HCT116 (cell line): Measurements from ENCODE around the gene HSPG2. TPM values are rescaled to one million over a fixed set of nuclear protein-coding genes. Genes with fewer than 3 reads are reported as not detected.

Experiments
- ATAC-seq: fragments of 200-7000 bp; cut with Tn5 transposase; 2 replicates; pipeline ENCODE4 v1.9.1; 2020; ENCODE audit warnings: mild to moderate bottlenecking, moderate library complexity
- BruUV-seq: library from RNA; stranded (reverse); fragments of 400-500 nt; replicated peaks from 2 replicates; lab custom pipeline; 2021; lab: Mats Ljungman, UMichigan
- CTCF ChIA-PET: fragments of 300-600 bp; sonication (Branson Sonifier 250); formaldehyde crosslinking; loops from one replicate; lab custom pipeline; 2021; ENCODE audit warnings: antibody characterized with exemption; lab: Charles Lee
- POLR2A ChIA-PET: fragments of 300-600, 350-600 bp; sonication (Branson Sonifier 250); formaldehyde crosslinking; loops from one replicate; lab custom pipeline; 2021; ENCODE audit warnings: antibody characterized with exemption; lab: Charles Lee
- RAD21 ChIA-PET, 2 experiments: fragments of 300-600 bp; sonication (Branson Sonifier 250); formaldehyde crosslinking; loops; one replicate each; lab custom pipeline; 2023; ENCODE audit warnings: low total read pairs in 2 of 2; ENCODE audit not compliant: uncharacterized antibody in 2 of 2, unreplicated experiment in 2 of 2, low non-redundant PET in 1 of 2; lab: Charles Lee
- DNase-seq: peaks from one replicate; pipeline ENCODE4 v3.0.0-alpha.2; 2010; ENCODE audit warnings: low read depth, low spot score
- H2AFZ ChIP-seq: fragments of 200-600 bp; shearing (Covaris generic), sonication (generic); 2 replicates; pipeline ENCODE4 v1.6.1; 2017; ENCODE audit warnings: low read depth, mixed run types, mixed read lengths, antibody characterized with exemption, low read length; ENCODE audit not compliant: poor library complexity, severe bottlenecking
- H3K27ac ChIP-seq: 2 replicates; pipeline ENCODE4 v1.5.1; 2012; ENCODE audit warnings: low read depth, low read length
- H3K27me3 ChIP-seq: fragments of 200-600 bp; sonication (generic); 2 replicates; pipeline ENCODE4 v1.6.1; 2016; ENCODE audit warnings: mixed run types, low read length, mixed read lengths; ENCODE audit not compliant: insufficient read depth
- H3K36me3 ChIP-seq, 2 experiments: fragments of 200-500 bp in 1 of 2; fragments of 200-600 bp in 1 of 2; sonication (Bioruptor generic) in 1 of 2; sonication (generic) in 1 of 2; 2 replicates each; pipeline versions ENCODE4 v1.5.1 to v1.6.1; 2014 to 2016; ENCODE audit warnings: low read length in 2 of 2, inconsistent platforms in 1 of 2, mixed read lengths in 1 of 2, mixed run types in 1 of 2; ENCODE audit not compliant: insufficient read depth in 2 of 2, control insufficient read depth in 1 of 2
- H3K4me1 ChIP-seq, 2 experiments: fragments of 200-600 bp in 1 of 2; sonication (generic) in 1 of 2; 2 replicates each; pipeline versions ENCODE4 v1.5.1 to v1.6.1; 2012 to 2017; ENCODE audit warnings: low read length in 2 of 2, inconsistent platforms in 1 of 2, mild to moderate bottlenecking in 1 of 2, mixed read lengths in 1 of 2, mixed run types in 1 of 2, moderate library complexity in 1 of 2; ENCODE audit not compliant: insufficient read depth in 2 of 2, control insufficient read depth in 1 of 2
- H3K4me2 ChIP-seq: fragments of 200-600 bp; sonication (generic); 2 replicates; pipeline ENCODE4 v1.6.1; 2017; ENCODE audit warnings: mixed run types, low read length, mixed read lengths
- H3K4me3 ChIP-seq, 2 experiments: fragments of 200-600 bp in 1 of 2; sonication (generic) in 1 of 2; replicated peaks in 1 of 2; 2 replicates each; pipeline ENCODE4 v1.5.1; 2011 to 2016; ENCODE audit warnings: low read length in 2 of 2, control low read depth in 1 of 2, low read depth in 1 of 2, mild to moderate bottlenecking in 1 of 2, mixed read lengths in 1 of 2, mixed run types in 1 of 2
- H3K79me2 ChIP-seq: fragments of 200-600 bp; sonication (generic); 2 replicates; pipeline ENCODE4 v1.6.1; 2017; ENCODE audit warnings: mild to moderate bottlenecking, mixed run types, low read length, moderate library complexity, mixed read lengths; ENCODE audit not compliant: insufficient read depth
- H3K9ac ChIP-seq: fragments of 200-600 bp; sonication (generic); 2 replicates; pipeline ENCODE4 v1.6.1; 2016; ENCODE audit warnings: low read length, mixed read lengths
- H3K9me2 ChIP-seq: fragments of 200-600 bp; sonication (generic), shearing (Covaris generic); 2 replicates; pipeline ENCODE4 v1.6.1; 2017; ENCODE audit warnings: mixed run types, mild to moderate bottlenecking, moderate library complexity; ENCODE audit not compliant: insufficient read depth
- H3K9me3 ChIP-seq, 2 experiments: fragments of 200-500 bp in 1 of 2; fragments of 200-600 bp in 1 of 2; sonication (Bioruptor generic) in 1 of 2; sonication (generic) in 1 of 2; 2 replicates each; pipeline ENCODE4 v1.6.1; 2014 to 2017; ENCODE audit warnings: low read length in 2 of 2, mixed read lengths in 2 of 2, inconsistent platforms in 1 of 2, low read depth in 1 of 2, mild to moderate bottlenecking in 1 of 2, mixed run types in 1 of 2, moderate library complexity in 1 of 2; ENCODE audit not compliant: control insufficient read depth in 1 of 2, insufficient read depth in 1 of 2
- H4K20me1 ChIP-seq: fragments of 200-600 bp; sonication (generic), shearing (Covaris generic); 2 replicates; pipeline ENCODE4 v1.6.1; 2017; ENCODE audit warnings: mixed run types, mild to moderate bottlenecking, moderate library complexity; ENCODE audit not compliant: insufficient read depth
- ATF3 ChIP-seq: IDR thresholded peaks from 2 replicates; pipeline ENCODE4 v1.6.1; 2012
- CTCF ChIP-seq, 3 experiments: fragments of 200-600 bp in 1 of 3; sonication (generic) in 1 of 3; IDR thresholded peaks in 2 of 3; conservative IDR thresholded peaks in 1 of 3; 2 replicates each; pipeline ENCODE4 v1.5.1; 2012 to 2017; ENCODE audit warnings: low read depth in 2 of 3, low read length in 2 of 3, antibody characterized with exemption in 1 of 3, borderline replicate concordance in 1 of 3, control low read depth in 1 of 3, mild to moderate bottlenecking in 1 of 3, mixed read lengths in 1 of 3, mixed run types in 1 of 3, moderate library complexity in 1 of 3; ENCODE audit not compliant: insufficient read depth in 1 of 3
- EGR1 ChIP-seq: IDR thresholded peaks from 2 replicates; pipeline ENCODE4 v1.6.1; 2012; ENCODE audit warnings: low read depth
- ELF1 ChIP-seq: IDR thresholded peaks from 2 replicates; pipeline ENCODE4 v1.6.1; 2012; ENCODE audit warnings: low read depth, borderline replicate concordance
- EZH2 ChIP-seq: fragments of 200-600 bp; sonication (generic); IDR thresholded peaks from 2 replicates; pipeline ENCODE4 v1.6.1; 2017; ENCODE audit warnings: antibody characterized with exemption, mixed run types
- FOSL1 ChIP-seq: IDR thresholded peaks from 2 replicates; pipeline ENCODE4 v1.6.1; 2012; ENCODE audit warnings: low read depth
- JUND ChIP-seq: IDR thresholded peaks from 2 replicates; pipeline ENCODE4 v1.6.1; 2012
- POLR2A ChIP-seq: IDR thresholded peaks from 2 replicates; pipeline ENCODE4 v1.7.0; 2011; ENCODE audit warnings: borderline replicate concordance; ENCODE audit not compliant: insufficient read depth, insufficient read length; ENCODE audit errors: extremely low read depth
- RAD21 ChIP-seq: IDR thresholded peaks from 2 replicates; pipeline ENCODE4 v1.6.1; 2012; ENCODE audit warnings: low read depth, mild to moderate bottlenecking
- SIN3A ChIP-seq: IDR thresholded peaks from 2 replicates; pipeline ENCODE4 v1.6.1; 2012; ENCODE audit warnings: low read depth
- SRF ChIP-seq: IDR thresholded peaks from 2 replicates; pipeline ENCODE4 v1.6.1; 2012; ENCODE audit warnings: low read depth
- TCF7L2 ChIP-seq: IDR thresholded peaks from 2 replicates; pipeline ENCODE4 v1.7.0; 2011; ENCODE audit warnings: borderline replicate concordance, inconsistent platforms; ENCODE audit not compliant: insufficient read depth, insufficient read length; ENCODE audit errors: extremely low read depth
- ZFX ChIP-seq: fragments of 450-650 bp; IDR thresholded peaks from 2 replicates; pipeline ENCODE4 v1.6.1; 2017
- ZNF274 ChIP-seq: fragments of 200-500 bp; sonication (Bioruptor generic); IDR thresholded peaks from 2 replicates; pipeline ENCODE4 v1.6.1; 2014; ENCODE audit warnings: mild to moderate bottlenecking, low read depth, low read length, inconsistent platforms
- intact Hi-C: fragments of 100-400 bp; cut with micrococcal nuclease; formaldehyde crosslinking; loops from 2 replicates; pipeline ENCODE4 v1.10.0; 2022
- total RNA-seq: library from RNA; stranded (reverse); gene quantifications from one replicate; pipeline ENCODE4 v1.2.1, GENCODE V29; 2021; ENCODE audit not compliant: unreplicated experiment
- TF ChIP-seq, protein P1 (sequence below): IDR thresholded peaks from 2 replicates; pipeline ENCODE4 v1.6.1; 2011; ENCODE audit warnings: mild to moderate bottlenecking, low read length, moderate library complexity; ENCODE audit not compliant: insufficient replicate concordance; ENCODE audit errors: extremely low read depth

Gene HSPG2
- total RNA-seq, 1 experiment from 2014 or later = 55.7 TPM

GRCh38 chr1:21843208-21843607, 93.9 kb downstream of the HSPG2 start:
- POLR2A ChIA-PET = no interaction called here
- H3K9me2 ChIP-seq = no peaks in the 10 kb centered on the region
- H3K36me3 ChIP-seq = peaks cover 0 to 3% of the 10 kb centered on the region in 2 experiments; a peak in 1 of 4 replicates
- no peaks in the 10 kb centered on the region for H3K4me1 ChIP-seq
- ATAC-seq (no peak), DNase-seq (no peak)
- TF ChIP-seq RAD21 (no peak), EZH2 (no peak), POLR2A (no peak), ATF3 (no peak)
- H3K27ac ChIP-seq = no peak overlapping the region
- CTCF ChIA-PET = no interaction called here
- H3K9me3 ChIP-seq = no peaks in the 10 kb centered on the region
- H3K27me3 ChIP-seq = no peaks in the 10 kb centered on the region
- RAD21 ChIA-PET = no interaction called here
- BruUV-seq = no TSS peak
- no peak overlapping the region for H2AFZ ChIP-seq
- H4K20me1 ChIP-seq = no peaks in the 10 kb centered on the region
- no peak overlapping the region for H3K4me3 ChIP-seq
- intact Hi-C loops = no loop called here
- H3K79me2 ChIP-seq = no peaks in the 10 kb centered on the region
- no peak overlapping the region for H3K4me2 ChIP-seq
- no peak overlapping the region for H3K9ac ChIP-seq

DNA sequence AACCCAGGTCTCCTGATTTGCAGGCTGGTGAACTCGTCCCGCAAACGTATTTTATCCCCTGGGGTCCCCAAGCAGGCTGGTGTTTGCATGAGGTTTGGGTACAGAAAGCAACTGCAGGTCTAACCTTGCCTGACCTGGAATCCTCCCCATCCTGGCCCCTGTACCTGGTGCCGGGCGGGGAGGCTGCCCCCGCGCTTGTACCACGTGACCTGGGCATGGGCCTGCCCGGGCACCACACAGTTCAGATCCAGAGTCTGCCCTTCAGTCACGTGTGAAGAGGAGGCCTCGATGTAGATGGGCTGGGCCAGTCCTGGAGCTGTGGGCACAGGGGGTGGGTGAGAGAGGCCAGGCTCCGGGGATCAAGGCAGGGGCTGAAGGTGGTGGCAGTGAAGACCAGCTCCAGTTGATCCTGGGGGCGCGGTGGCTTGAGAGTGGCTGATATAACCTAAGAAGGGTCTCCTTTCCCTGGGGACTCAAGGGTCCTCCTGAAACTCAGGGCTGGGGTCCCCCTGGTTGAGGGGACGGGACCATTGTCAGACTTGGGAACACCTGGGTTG, 94.4 kb downstream of the HSPG2 start:
- BruUV-seq = no TSS peak
- ChIA-PET CTCF (no interaction called here), POLR2A (no interaction called here), RAD21 (no interaction called here)
- Histone ChIP-seq H3K9me3 (no peaks in the 10 kb centered on the region), H2AFZ (no peak overlapping the region), H3K27me3 (no peaks in the 10 kb centered on the region), H3K4me3 (no peak overlapping the region), H3K4me2 (no peak overlapping the region), H3K27ac (no peak overlapping the region), H3K4me1 (no peaks in the 10 kb centered on the region), H3K36me3 (peaks cover 0 to 3% of the 10 kb centered on the region in 2 experiments; a peak in 1 of 4 replicates), H3K9me2 (no peaks in the 10 kb centered on the region), H4K20me1 (no peaks in the 10 kb centered on the region), H3K9ac (no peak overlapping the region), H3K79me2 (no peaks in the 10 kb centered on the region)
- intact Hi-C loops = no loop called here
- ATAC-seq (no peak), DNase-seq (no peak)
- TF ChIP-seq SRF = no peak
- no peak for TF ChIP-seq EGR1
- TF ChIP-seq ZNF274 = no peak
- TF ChIP-seq CTCF (IDR thresholded peaks at IDR 0.05 in 2 of 3, conservative IDR thresholded peaks at IDR 0.05 in 1 of 3; ENCODE audit: borderline replicate concordance in 1 of 3, insufficient read depth in 1 of 3, low read depth in 2 of 3, low read length in 2 of 3) = no peak
- TF ChIP-seq SIN3A = no peak
- TF ChIP-seq JUND = no peak
- TF ChIP-seq ELF1 = no peak
- no peak for TF ChIP-seq FOSL1
- TF ChIP-seq ZFX = no peak
- TF ChIP-seq, protein P1, sequence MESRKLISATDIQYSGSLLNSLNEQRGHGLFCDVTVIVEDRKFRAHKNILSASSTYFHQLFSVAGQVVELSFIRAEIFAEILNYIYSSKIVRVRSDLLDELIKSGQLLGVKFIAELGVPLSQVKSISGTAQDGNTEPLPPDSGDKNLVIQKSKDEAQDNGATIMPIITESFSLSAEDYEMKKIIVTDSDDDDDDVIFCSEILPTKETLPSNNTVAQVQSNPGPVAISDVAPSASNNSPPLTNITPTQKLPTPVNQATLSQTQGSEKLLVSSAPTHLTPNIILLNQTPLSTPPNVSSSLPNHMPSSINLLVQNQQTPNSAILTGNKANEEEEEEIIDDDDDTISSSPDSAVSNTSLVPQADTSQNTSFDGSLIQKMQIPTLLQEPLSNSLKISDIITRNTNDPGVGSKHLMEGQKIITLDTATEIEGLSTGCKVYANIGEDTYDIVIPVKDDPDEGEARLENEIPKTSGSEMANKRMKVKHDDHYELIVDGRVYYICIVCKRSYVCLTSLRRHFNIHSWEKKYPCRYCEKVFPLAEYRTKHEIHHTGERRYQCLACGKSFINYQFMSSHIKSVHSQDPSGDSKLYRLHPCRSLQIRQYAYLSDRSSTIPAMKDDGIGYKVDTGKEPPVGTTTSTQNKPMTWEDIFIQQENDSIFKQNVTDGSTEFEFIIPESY = no peak
- no peak for TF ChIP-seq RAD21
- no peak for TF ChIP-seq TCF7L2
